ENCODE data around the gene NREP. TPM values are rescaled to one million over a fixed set of nuclear protein-coding genes. Genes with fewer than 3 reads are reported as not detected.

The NREP gene
- total and polyA plus RNA-seq, 2 donors (not counting 3 experiments of a cell fraction or from before 2014, with no cell fraction given), result 96.7 to 112 TPM

GRCh38 chr5:111682121-111682520 lies 74.9 kb downstream of the NREP start:
- TF ChIP-seq JUN (IDR thresholded peaks at IDR 0.05; ENCODE audit: borderline replicate concordance, insufficient read depth, insufficient read length, low read depth) (no peak), GATA2 (IDR thresholded peaks at IDR 0.05; ENCODE audit: insufficient read depth, insufficient read length, low read depth, low read length) (no peak), EZH2 (IDR thresholded peaks at IDR 0.05; ENCODE audit: borderline replicate concordance, low read depth, low read length, severe bottlenecking) (no peak), FOS (IDR thresholded peaks at IDR 0.05; ENCODE audit: borderline replicate concordance, insufficient read depth, low read length) (no peak)
- TF ChIP-seq, protein P1, sequence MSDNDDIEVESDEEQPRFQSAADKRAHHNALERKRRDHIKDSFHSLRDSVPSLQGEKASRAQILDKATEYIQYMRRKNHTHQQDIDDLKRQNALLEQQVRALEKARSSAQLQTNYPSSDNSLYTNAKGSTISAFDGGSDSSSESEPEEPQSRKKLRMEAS (IDR thresholded peaks at IDR 0.05; ENCODE audit: insufficient read depth, insufficient read length), result no peak
- no peaks in the 10 kb centered on the region for H3K27me3 ChIP-seq (ENCODE audit: control insufficient read depth in 2 of 2, insufficient read depth in 2 of 2, low read length in 2 of 2)
- DNase-seq (ENCODE audit: low read depth, low spot score) (no peak), FAIRE-seq (no peak)
- BruUV-seq (replicated peaks), result no TSS peak
- peak overlapping the region; percentile 53 for H3K4me2 ChIP-seq (ENCODE audit: insufficient read depth, low read length)
- no peaks in the 10 kb centered on the region for H3K9me3 ChIP-seq (replicated peaks; ENCODE audit: control insufficient read depth, insufficient read depth, low read length)
- no peaks in the 10 kb centered on the region for H3K9me1 ChIP-seq (replicated peaks; ENCODE audit: control insufficient read depth, extremely low read depth, insufficient read depth, low read length)
- H3K9ac ChIP-seq (replicated peaks; ENCODE audit: extremely low read depth, insufficient read depth, low read length), result peak overlapping the region; percentile 58
- dilution Hi-C loops (cut with MboI; ENCODE audit: extremely low pct_ligation_motif_present, low sequenced_read_pairs) (no loop called here), intact Hi-C loops (cut with micrococcal nuclease) (no loop called here)
- H2AFZ ChIP-seq (ENCODE audit: low read depth, low read length), result peak overlapping the region; percentile 87
- H3K4me1 ChIP-seq (ENCODE audit: control insufficient read depth, extremely low read depth, insufficient read depth, low read length), result peaks cover 27% of the 10 kb centered on the region
- no peaks in the 10 kb centered on the region for H4K20me1 ChIP-seq (replicated peaks; ENCODE audit: control insufficient read depth, extremely low read depth, insufficient read depth, low read length)
- H3K4me3 ChIP-seq (replicated peaks in 1 of 3; ENCODE audit: insufficient read depth in 1 of 3, low read depth in 1 of 3, low read length in 3 of 3), result no peak overlapping the region
- ChIA-PET CTCF (interaction anchor here (1.0 to 3.7 kb wide), 4 partner anchors 16 to 132 kb away, joined by 3 to 30 read pairs (median 10); no protein-coding TSS in a partner anchor), POLR2A (no interaction called here)
- H3K79me2 ChIP-seq (ENCODE audit: control insufficient read depth, insufficient read depth, low read length), result no peaks in the 10 kb centered on the region
- H3K36me3 ChIP-seq (ENCODE audit: control insufficient read depth in 2 of 2, extremely low read depth in 1 of 2, insufficient read depth in 2 of 2, low read length in 2 of 2), result no peaks in the 10 kb centered on the region
- H3K27ac ChIP-seq (ENCODE audit: insufficient read depth, low read depth, low read length), result peak overlapping the region; percentile 94

GRCh38 chr5:111681414-111682120 lies 75.4 kb downstream of the NREP start:
- peak overlapping the region in 1 of 3 experiments; percentile 1 for H3K4me3 ChIP-seq (replicated peaks in 1 of 3; ENCODE audit: insufficient read depth in 1 of 3, low read depth in 1 of 3, low read length in 3 of 3)
- BruUV-seq (replicated peaks), result no TSS peak
- H3K79me2 ChIP-seq (ENCODE audit: control insufficient read depth, insufficient read depth, low read length), result no peaks in the 10 kb centered on the region
- TF ChIP-seq EZH2 (IDR thresholded peaks at IDR 0.05; ENCODE audit: borderline replicate concordance, low read depth, low read length, severe bottlenecking), result no peak
- TF ChIP-seq, protein P2, sequence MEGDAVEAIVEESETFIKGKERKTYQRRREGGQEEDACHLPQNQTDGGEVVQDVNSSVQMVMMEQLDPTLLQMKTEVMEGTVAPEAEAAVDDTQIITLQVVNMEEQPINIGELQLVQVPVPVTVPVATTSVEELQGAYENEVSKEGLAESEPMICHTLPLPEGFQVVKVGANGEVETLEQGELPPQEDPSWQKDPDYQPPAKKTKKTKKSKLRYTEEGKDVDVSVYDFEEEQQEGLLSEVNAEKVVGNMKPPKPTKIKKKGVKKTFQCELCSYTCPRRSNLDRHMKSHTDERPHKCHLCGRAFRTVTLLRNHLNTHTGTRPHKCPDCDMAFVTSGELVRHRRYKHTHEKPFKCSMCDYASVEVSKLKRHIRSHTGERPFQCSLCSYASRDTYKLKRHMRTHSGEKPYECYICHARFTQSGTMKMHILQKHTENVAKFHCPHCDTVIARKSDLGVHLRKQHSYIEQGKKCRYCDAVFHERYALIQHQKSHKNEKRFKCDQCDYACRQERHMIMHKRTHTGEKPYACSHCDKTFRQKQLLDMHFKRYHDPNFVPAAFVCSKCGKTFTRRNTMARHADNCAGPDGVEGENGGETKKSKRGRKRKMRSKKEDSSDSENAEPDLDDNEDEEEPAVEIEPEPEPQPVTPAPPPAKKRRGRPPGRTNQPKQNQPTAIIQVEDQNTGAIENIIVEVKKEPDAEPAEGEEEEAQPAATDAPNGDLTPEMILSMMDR (IDR thresholded peaks at IDR 0.05; ENCODE audit: extremely low read depth in 1 of 2, insufficient read depth in 1 of 2, low read depth in 1 of 2, low read length in 2 of 2), result no peak
- TF ChIP-seq JUN (IDR thresholded peaks at IDR 0.05; ENCODE audit: borderline replicate concordance, insufficient read depth, insufficient read length, low read depth), result no peak
- no peak for TF ChIP-seq FOS (IDR thresholded peaks at IDR 0.05; ENCODE audit: borderline replicate concordance, insufficient read depth, low read length)
- TF ChIP-seq POLR2AphosphoS5 (IDR thresholded peaks at IDR 0.05; ENCODE audit: insufficient read depth, low read depth, low read length), result no peak
- TF ChIP-seq MYC (IDR thresholded peaks at IDR 0.05; ENCODE audit: low read depth, low read length), result no peak
- no peak for TF ChIP-seq POLR2A (IDR thresholded peaks at IDR 0.05; ENCODE audit: low read depth, low read length)
- TF ChIP-seq GATA2 (IDR thresholded peaks at IDR 0.05; ENCODE audit: insufficient read depth, insufficient read length, low read depth, low read length), result no peak
- TF ChIP-seq, protein P1 (IDR thresholded peaks at IDR 0.05; ENCODE audit: insufficient read depth, insufficient read length), result no peak
- no peaks in the 10 kb centered on the region for H3K36me3 ChIP-seq (ENCODE audit: control insufficient read depth in 2 of 2, extremely low read depth in 1 of 2, insufficient read depth in 2 of 2, low read length in 2 of 2)
- peak overlapping the region; percentile 87 for H2AFZ ChIP-seq (ENCODE audit: low read depth, low read length)
- DNase-seq (ENCODE audit: low read depth, low spot score), result no peak
- POLR2A ChIA-PET, result interaction anchor here (1.0 to 1.1 kb wide), 2 partner anchors 118 to 131 kb away, joined by 5 to 6 read pairs; no protein-coding TSS in a partner anchor
- H3K4me1 ChIP-seq (ENCODE audit: control insufficient read depth, extremely low read depth, insufficient read depth, low read length), result peaks cover 27% of the 10 kb centered on the region
- H3K27ac ChIP-seq (ENCODE audit: insufficient read depth, low read depth, low read length), result peak overlapping the region; percentile 94
- dilution Hi-C loops (cut with MboI; ENCODE audit: extremely low pct_ligation_motif_present, low sequenced_read_pairs) (no loop called here), intact Hi-C loops (cut with micrococcal nuclease) (loop anchor here (1.0 to 2.0 kb wide), 7 partner anchors 17 to 465 kb away; partner anchors contain the start of genes NREP and STARD4)
- no peak for FAIRE-seq
- H3K9me3 ChIP-seq (replicated peaks; ENCODE audit: control insufficient read depth, insufficient read depth, low read length), result no peaks in the 10 kb centered on the region
- H3K9me1 ChIP-seq (replicated peaks; ENCODE audit: control insufficient read depth, extremely low read depth, insufficient read depth, low read length), result no peaks in the 10 kb centered on the region
- H3K27me3 ChIP-seq (ENCODE audit: control insufficient read depth in 2 of 2, insufficient read depth in 2 of 2, low read length in 2 of 2), result no peaks in the 10 kb centered on the region
- H4K20me1 ChIP-seq (replicated peaks; ENCODE audit: control insufficient read depth, extremely low read depth, insufficient read depth, low read length), result no peaks in the 10 kb centered on the region
- peak overlapping the region; percentile 53 for H3K4me2 ChIP-seq (ENCODE audit: insufficient read depth, low read length)
- H3K9ac ChIP-seq (replicated peaks; ENCODE audit: extremely low read depth, insufficient read depth, low read length), result peak overlapping the region; percentile 58
- CTCF ChIA-PET, result interaction anchor here (0.6 to 3.7 kb wide), 14 partner anchors 10 to 150 kb away, joined by 3 to 30 read pairs (median 4); no protein-coding TSS in a partner anchor

Data from endothelial cell of umbilical vein (primary cell).